ENCODE measurements around the gene PRKAG1.
A peak's percentile ranks its signal among the peaks of the same experiment; 100 is the strongest.

PRKAG1 gene

DNA sequence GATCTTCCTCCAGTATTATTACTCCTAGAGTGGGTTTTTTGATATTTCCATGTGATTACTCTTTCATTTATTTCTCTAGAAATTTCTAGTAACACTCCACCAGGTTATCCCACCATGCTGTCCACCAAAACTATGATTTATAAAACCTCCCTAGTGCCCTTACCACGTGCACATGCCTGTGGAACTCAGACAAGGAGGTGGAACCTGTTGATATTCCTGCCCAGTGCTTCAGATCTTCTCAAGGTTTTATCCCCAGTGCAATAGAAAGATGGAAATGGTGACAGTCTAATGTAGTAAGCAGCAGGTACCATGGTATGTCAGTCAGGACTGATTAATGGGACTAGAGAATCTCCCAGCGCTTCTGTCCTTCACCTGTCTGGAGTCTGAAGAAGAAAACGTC is 57.7 kb downstream of the PRKAG1 start:
- no peak for DNase-seq

DNA sequence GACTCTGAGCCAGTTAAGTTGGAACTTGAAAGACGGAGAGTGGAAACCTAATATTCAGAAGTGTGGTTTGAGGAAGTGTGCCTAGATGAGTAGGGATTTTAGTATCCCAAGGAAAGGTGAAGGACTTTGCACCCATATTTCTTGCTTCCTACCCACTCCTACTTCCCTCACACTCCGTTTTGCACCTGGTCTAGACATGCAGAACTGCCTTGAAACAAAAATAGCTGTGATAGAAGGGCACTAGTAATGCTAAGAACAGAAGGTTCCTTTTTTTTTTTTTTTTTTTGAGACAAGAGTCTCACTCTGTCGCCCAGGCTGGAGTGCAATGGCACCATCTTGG is 60.6 kb downstream of the PRKAG1 start:
- DNase-seq, result no peak

DNA sequence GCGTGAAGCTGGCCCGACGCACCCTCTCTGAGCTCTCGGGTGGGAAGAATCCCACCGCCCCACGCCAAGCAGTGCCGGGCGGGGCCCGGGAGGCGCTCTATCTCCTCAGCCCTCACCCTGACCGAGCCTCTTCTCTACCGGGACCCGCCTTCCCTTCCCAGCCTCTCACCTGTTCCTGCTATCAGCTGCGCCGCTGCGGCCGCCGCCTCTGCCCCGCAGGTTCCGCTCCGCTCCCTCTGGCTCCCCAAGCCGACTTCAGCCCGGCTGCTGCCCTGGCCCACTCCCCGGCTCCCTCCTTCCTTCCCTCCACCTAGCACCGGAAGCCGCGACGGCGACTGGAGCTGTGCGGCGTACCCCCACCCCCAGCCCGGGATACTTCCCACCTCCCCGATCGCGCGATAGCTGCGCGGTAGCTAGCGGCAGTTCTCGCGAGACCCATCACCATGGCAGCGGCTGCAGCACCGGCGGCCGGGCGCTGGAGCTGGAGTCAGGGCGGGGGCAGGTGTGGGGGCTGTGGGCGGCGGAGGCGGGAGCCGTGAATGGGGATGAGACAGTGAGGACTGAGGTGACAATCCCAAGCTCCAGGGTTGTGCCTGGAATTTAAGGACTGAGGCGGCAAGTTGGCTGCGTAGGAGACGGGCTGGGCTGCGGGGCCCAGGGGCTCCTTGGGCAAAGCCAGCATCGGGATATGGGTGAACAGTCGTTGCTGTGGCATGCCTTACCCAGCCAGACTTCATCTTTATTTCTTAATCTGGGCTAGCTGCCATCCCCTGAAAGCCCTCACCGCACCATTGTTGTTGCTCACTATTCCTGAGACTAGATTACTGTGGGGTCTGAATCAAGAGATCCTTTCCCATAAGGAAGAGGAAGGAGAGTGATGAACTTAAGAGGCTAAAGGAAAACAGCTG is 61.2 kb downstream of the PRKAG1 start, which contains the start of gene ARF3:
Gene ARF3, minus strand, starts transcription at position 347 of the 908 bp plus-strand sequence. CDS start 16,392 bp downstream, outside the sequence.
- DNase-seq, result peak; percentile 92 to 93

DNA sequence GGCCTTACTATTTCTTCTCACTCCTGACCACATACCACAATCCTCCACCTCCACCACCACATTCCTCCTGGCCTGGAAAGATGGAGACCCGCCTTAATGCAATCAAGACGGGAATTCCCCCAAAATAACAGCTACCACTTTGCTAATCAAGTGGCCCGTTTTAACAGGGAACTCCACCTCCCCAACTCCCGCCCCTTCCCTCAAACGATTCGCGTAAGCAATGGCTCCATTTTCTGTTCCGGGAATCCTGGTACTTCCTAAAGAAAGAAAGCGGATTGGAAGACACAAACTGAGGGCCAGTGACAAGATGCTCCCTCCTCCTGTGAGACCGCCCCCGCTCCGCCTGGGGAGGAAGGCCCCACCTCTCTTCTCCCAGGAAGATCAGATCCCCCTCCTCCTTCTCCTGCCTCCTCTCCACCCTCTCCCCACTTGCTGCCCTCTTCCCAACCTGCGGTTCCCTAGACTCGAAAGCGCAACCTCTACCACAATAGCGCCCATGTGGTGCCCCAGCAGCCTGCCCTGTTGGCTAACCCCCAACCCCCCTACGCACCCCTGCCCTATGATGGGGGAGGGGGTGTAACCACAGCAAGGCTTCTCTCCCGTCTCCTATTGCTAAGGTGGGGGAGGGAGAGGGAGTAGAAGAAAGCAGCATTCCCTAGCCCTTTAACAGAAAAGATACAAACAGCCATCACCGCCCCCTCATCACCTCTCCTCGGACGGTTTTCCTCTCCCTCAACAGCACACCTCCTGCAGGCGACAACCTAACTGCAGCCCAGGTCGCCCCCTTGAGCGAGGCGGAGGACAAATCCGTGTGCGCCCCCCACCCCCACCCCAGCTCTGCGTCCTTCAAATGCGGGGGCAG is 62.1 kb downstream of the PRKAG1 start:
- peak; percentile 42 to 48 for DNase-seq

DNA sequence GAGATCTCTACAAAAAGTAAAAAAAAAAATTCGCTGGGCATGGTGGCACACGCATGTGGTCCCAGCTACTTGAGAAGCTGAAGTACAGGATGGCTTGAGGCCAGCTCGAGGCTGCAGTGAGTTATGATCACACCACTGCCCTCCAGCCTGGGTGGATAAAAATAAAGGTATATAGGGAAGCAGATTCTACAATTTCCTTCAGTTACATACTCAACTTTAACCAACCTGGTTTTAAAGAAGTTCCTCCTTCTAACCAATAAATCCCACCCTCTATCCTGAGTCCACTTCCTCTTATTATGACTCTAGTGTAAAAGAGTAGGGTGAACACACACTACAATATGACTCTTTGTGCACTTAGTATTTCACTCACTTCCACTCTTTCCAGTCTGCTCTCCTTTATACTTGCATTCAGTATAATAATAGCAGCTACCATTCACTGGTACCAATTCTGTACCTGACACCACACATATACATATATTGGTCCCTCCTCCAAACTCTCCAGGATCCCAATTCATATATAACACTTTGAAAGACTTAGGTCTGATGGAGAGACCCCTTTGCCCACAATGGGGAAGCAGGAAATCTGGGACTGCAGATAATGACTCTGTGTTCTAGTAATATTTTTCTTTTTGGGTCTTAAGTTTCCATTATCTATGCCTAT is 63.6 kb downstream of the PRKAG1 start:
- DNase-seq, result no peak

DNA sequence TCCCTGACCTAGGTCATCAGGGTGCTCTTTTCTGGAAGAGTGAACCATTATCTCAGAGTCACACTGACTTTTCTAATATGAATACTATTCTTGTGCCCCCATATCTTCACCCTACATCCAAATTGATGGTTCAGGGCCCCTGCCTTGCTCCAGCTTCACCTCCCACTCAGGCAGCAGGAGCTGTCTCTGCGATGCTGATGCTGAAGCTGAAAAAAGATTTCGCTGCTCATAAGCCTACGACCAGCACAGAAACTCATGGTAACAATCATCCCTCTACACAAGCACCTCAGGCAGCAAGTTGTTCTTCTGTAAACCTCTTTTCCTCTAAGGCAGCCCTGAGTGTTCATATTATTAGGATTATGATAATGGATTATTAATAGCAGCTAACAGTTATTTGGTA is 64.5 kb downstream of the PRKAG1 start:
- no peak for DNase-seq

DNA sequence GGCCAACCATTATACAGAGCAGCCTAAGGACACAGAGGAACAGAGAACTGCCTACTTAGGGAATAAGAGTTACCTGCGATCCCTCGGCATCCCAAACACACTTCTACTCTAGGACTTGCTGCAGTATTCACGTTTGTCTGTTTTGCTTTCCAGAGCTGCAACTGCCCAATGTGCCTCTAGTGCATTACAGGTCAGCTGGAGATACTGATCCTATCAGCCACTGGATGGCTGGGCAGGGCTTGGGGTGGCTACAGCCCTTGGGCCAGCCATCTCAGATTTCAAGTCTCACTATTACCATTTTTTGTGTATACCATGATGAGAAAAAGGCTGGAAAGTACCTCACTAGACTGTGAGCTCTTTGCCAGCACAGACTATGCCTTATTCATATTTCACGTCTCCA is 65.9 kb downstream of the PRKAG1 start:
- no peak for DNase-seq

All from CD4-positive, alpha-beta T cell treated with Interleukin-4 for 1 hour (primary cell).